ENCODE data around the gene HPS5. TPM values are rescaled to one million over a fixed set of nuclear protein-coding genes. Genes with fewer than 3 reads are reported as not detected.

The HPS5 gene
- total RNA-seq, 2 donors from 2014 or later: 21.4 TPM

- H3K36me3 Mint-ChIP-seq (ENCODE audit: low read depth): no peaks in the 10 kb centered on the region
- no peaks in the 10 kb centered on the region for H3K4me1 Mint-ChIP-seq
- WGBS, 2 experiments (ENCODE audit: insufficient coverage in 1 of 2, insufficient read length in 1 of 2): 92 to 93% methylated on average over 2 of the region's 2 CpGs
- Histone ChIP-seq H3K4me1 (ENCODE audit: control insufficient read depth, insufficient read depth, low read length) (no peaks in the 10 kb centered on the region), H3K27ac (ENCODE audit: low read depth, low read length) (no peak within 1 kb of the TSS), H3K27me3 (ENCODE audit: control insufficient read depth, insufficient read depth, low read length, poor library complexity, severe bottlenecking) (peaks cover 23% of the 10 kb centered on the region), H3K9ac (ENCODE audit: extremely low read depth, low read length, poor library complexity, severe bottlenecking) (no peak within 1 kb of the TSS), H3K36me3 (ENCODE audit: control insufficient read depth, insufficient read depth, low read length) (no peaks in the 10 kb centered on the region), H3K4me3 (ENCODE audit: low read length) (no peak within 1 kb of the TSS), H3K9me3 (ENCODE audit: control insufficient read depth, low read length) (no peaks in the 10 kb centered on the region)
- no peak for DNase-seq
- TF ChIP-seq, protein P1, sequence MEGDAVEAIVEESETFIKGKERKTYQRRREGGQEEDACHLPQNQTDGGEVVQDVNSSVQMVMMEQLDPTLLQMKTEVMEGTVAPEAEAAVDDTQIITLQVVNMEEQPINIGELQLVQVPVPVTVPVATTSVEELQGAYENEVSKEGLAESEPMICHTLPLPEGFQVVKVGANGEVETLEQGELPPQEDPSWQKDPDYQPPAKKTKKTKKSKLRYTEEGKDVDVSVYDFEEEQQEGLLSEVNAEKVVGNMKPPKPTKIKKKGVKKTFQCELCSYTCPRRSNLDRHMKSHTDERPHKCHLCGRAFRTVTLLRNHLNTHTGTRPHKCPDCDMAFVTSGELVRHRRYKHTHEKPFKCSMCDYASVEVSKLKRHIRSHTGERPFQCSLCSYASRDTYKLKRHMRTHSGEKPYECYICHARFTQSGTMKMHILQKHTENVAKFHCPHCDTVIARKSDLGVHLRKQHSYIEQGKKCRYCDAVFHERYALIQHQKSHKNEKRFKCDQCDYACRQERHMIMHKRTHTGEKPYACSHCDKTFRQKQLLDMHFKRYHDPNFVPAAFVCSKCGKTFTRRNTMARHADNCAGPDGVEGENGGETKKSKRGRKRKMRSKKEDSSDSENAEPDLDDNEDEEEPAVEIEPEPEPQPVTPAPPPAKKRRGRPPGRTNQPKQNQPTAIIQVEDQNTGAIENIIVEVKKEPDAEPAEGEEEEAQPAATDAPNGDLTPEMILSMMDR (conservative IDR thresholded peaks at IDR 0.05): no peak
- H3K9me3 Mint-ChIP-seq: no peaks in the 10 kb centered on the region
- no peak within 1 kb of the TSS for H3K27ac Mint-ChIP-seq
- peaks cover 19% of the 10 kb centered on the region for H3K27me3 Mint-ChIP-seq (ENCODE audit: insufficient read depth)
- H3K4me3 Mint-ChIP-seq: no peak within 1 kb of the TSS
Measured at GRCh38 chr11:18236664-18237356, 85.1 kb downstream of the HPS5 start, which contains the start of gene SAA4. Gene SAA4, minus strand, starts transcription at chr11:18236802. Its CDS starts 876 bp downstream, at chr11:18235926.

- Mint-ChIP-seq H3K4me3 (no peak overlapping the region), H3K36me3 (ENCODE audit: low read depth) (no peaks in the 10 kb centered on the region), H3K27ac (no peak overlapping the region), H3K27me3 (ENCODE audit: insufficient read depth) (peaks cover 17% of the 10 kb centered on the region), H3K4me1 (no peaks in the 10 kb centered on the region), H3K9me3 (no peaks in the 10 kb centered on the region)
- TF ChIP-seq, protein P1 (conservative IDR thresholded peaks at IDR 0.05): no peak
- Histone ChIP-seq H3K9ac (ENCODE audit: extremely low read depth, low read length, poor library complexity, severe bottlenecking) (no peak overlapping the region), H3K36me3 (ENCODE audit: control insufficient read depth, insufficient read depth, low read length) (no peaks in the 10 kb centered on the region), H3K27me3 (ENCODE audit: control insufficient read depth, insufficient read depth, low read length, poor library complexity, severe bottlenecking) (peaks cover 23% of the 10 kb centered on the region), H3K4me3 (ENCODE audit: low read length) (no peak overlapping the region), H3K27ac (ENCODE audit: low read depth, low read length) (no peak overlapping the region), H3K9me3 (ENCODE audit: control insufficient read depth, low read length) (no peaks in the 10 kb centered on the region), H3K4me1 (ENCODE audit: control insufficient read depth, insufficient read depth, low read length) (no peaks in the 10 kb centered on the region)
- WGBS, 2 experiments (ENCODE audit: insufficient coverage in 1 of 2, insufficient read length in 1 of 2): 80% methylated on average over 3 to 8 of the region's 8 CpGs
- no peak for DNase-seq
Measured at GRCh38 chr11:18235394-18236334, 86.3 kb downstream of the HPS5 start.

GRCh38 chr11:18233912-18234311 is 88.0 kb downstream of the HPS5 start:
- DNase-seq: no peak
- no peak overlapping the region for H3K9ac ChIP-seq (ENCODE audit: extremely low read depth, low read length, poor library complexity, severe bottlenecking)
- Mint-ChIP-seq H3K36me3 (ENCODE audit: low read depth) (no peaks in the 10 kb centered on the region), H3K4me3 (no peak overlapping the region), H3K9me3 (no peaks in the 10 kb centered on the region), H3K27me3 (ENCODE audit: insufficient read depth) (peaks cover 10% of the 10 kb centered on the region), H3K4me1 (no peaks in the 10 kb centered on the region), H3K27ac (no peak overlapping the region)
- TF ChIP-seq, protein P1 (conservative IDR thresholded peaks at IDR 0.05): no peak
- H3K27me3 ChIP-seq (ENCODE audit: control insufficient read depth, insufficient read depth, low read length, poor library complexity, severe bottlenecking): peaks cover 11% of the 10 kb centered on the region
- H3K9me3 ChIP-seq (ENCODE audit: control insufficient read depth, low read length): no peaks in the 10 kb centered on the region
- no peak overlapping the region for H3K27ac ChIP-seq (ENCODE audit: low read depth, low read length)
- H3K4me3 ChIP-seq (ENCODE audit: low read length): no peak overlapping the region
- H3K4me1 ChIP-seq (ENCODE audit: control insufficient read depth, insufficient read depth, low read length): no peaks in the 10 kb centered on the region
- WGBS, 2 experiments (ENCODE audit: insufficient coverage in 1 of 2, insufficient read length in 1 of 2): 83 to 92% methylated on average over 2 to 4 of the region's 4 CpGs
- no peaks in the 10 kb centered on the region for H3K36me3 ChIP-seq (ENCODE audit: control insufficient read depth, insufficient read depth, low read length)

All from endodermal cell (in vitro differentiated cells).